K562 (cell line): Measurements from ENCODE around the gene B3GALT5.

ENCODE experiments used
- HDGF ChIP-seq: fragments of 450-650 bp; IDR thresholded peaks from 2 replicates; pipeline ENCODE4 v1.6.1; 2016
- MAFK ChIP-seq: IDR thresholded peaks from 2 replicates; pipeline ENCODE4 v1.6.1; 2011; ENCODE audit warnings: low read length, improper control_type of control experiment

- TF ChIP-seq MAFK = no peak
- TF ChIP-seq HDGF = no peak
Measured at GRCh38 chr21:39661121-39661520, 48.4 kb downstream of the B3GALT5 start.
